Right cardiac atrium (tissue), 5 donors: Measurements from ENCODE around the gene CCL11. TPM values are rescaled to one million over a fixed set of nuclear protein-coding genes. Genes with fewer than 3 reads are reported as not detected.

Experiments
- ATAC-seq, 2 donors: fragments of 200-7000 bp; cut with Tn5 transposase; one replicate each; pipeline versions ENCODE4 v1.8.0 to v1.9.1; 2020; ENCODE audit warnings: moderate library complexity in 2 of 2, mild to moderate bottlenecking in 1 of 2
- DNase-seq, 3 donors: peaks; one replicate each; pipeline ENCODE4 v3.0.0-alpha.2; 2020
- H3K27ac ChIP-seq: one replicate; pipeline ENCODE4 v1.5.1; 2013; ENCODE audit warnings: mild to moderate bottlenecking, low read length, control low read depth, moderate library complexity
- H3K27me3 ChIP-seq: one replicate; pipeline ENCODE4 v1.6.1; 2013; ENCODE audit not compliant: control insufficient read depth, insufficient read depth
- H3K4me1 ChIP-seq: one replicate; pipeline ENCODE4 v1.6.1; 2013; ENCODE audit warnings: low read length; ENCODE audit not compliant: control insufficient read depth, insufficient read depth
- H3K4me3 ChIP-seq: one replicate; pipeline ENCODE4 v1.5.1; 2013; ENCODE audit warnings: low read length, control low read depth
- H3K9me3 ChIP-seq: one replicate; pipeline ENCODE4 v1.6.1; 2013; ENCODE audit warnings: low read length; ENCODE audit not compliant: control insufficient read depth
- WGBS: extraction: QIAGEN DNeasy Blood & Tissue Kit; methylation state at CpG from one replicate; pipeline ENCODE4 v1.1.7; 2013; 5-methylcytosine and 5-hydroxymethylcytosine counted together
- intact Hi-C, 4 donors: fragments of 100-400 bp; cut with DNase I; formaldehyde crosslinking; loops; one replicate each; pipeline versions ENCODE4 v1.11.0 to v1.14.0; 2022 to 2023
- polyA plus RNA-seq: library from polyadenylated mRNA; stranded (reverse); fragments of 200-250 nt; gene quantifications from one replicate; pipeline ENCODE4 v1.2.3, GENCODE V29; 2013
- total RNA-seq, 4 donors: library from RNA; stranded (reverse); fragmentation: NEBNext Ultra II Directional; extraction: Animal tissue kit (Norgen Biotek cat#: 25700); gene quantifications; one replicate each; pipeline ENCODE4 v1.2.1, GENCODE V29; 2021
- donor health status: healthy with polysubstance abuse.
- donor health status: DM: no; HTN: yes; CAD: no.
- donor health status: DM: no; HTN: no; CAD: no.
- donor health status: DM: no; HTN: yes; CAD: no; lungs with severe emphysema.
- donor health status: DM: yes; HTN: yes; CAD: no.

Gene CCL11
- total and polyA plus RNA-seq, 5 donors = 0.21 to 5.5 (median 0.79) TPM

DNA sequence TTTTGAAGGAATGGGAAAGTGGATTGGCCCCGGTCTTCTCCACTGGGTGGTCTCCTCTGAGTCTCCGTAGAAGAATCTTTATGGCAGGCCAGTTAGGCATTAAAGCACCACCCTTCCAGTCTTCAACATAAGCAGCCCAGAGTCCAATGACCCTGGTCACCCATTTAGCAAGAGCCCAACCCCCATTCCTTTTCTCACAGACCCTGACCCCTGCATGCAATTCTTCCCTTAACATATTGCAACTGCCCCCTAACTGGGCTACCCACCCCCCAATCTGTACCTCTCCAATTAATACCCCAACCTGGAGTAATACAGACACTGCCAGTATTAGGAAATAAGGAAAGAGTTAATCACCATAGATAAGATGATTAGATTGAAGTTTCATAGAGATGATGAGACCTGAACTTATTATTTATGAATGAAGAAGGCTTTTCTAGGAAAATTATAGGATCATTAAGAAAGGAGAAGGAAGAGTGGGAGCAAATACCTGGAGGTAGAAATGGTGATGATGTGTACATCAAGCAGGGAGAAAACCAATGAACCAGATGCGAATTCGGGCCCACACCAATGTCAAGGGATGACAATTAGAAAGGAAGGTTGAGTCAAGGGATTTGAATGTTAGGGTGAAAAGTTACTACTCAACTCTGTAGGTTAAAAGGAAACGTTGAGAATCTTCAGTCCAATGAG lies 28.1 kb upstream of the CCL11 start:
- Histone ChIP-seq H3K4me3 (no peak overlapping the region), H3K9me3 (no peaks in the 10 kb centered on the region), H3K27me3 (no peaks in the 10 kb centered on the region), H3K4me1 (peaks cover 21% of the 10 kb centered on the region), H3K27ac (no peak overlapping the region)
- no peak for ATAC-seq
- 83% methylated on average over 5 of the region's 5 CpGs for WGBS
- intact Hi-C loops = no loop called here
- no peak for DNase-seq

DNA sequence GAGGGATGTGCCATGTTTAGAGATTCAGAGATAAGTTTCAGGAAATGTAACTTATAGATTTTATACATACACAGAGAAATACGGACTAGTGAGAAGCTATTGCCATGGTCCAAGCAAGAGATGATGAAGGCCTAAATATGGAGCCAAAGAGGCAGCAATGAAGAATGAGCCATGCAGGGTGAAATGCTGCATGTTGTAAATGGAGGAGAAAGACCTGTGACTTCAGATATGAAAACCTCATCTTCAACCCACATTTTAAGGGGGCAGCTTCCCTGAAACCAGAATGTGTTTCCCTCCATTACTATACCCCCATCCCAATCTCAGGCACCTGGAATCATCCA lies 27.6 kb upstream of the CCL11 start:
- Histone ChIP-seq H3K4me3 (no peak overlapping the region), H3K27me3 (no peaks in the 10 kb centered on the region), H3K4me1 (peaks cover 21% of the 10 kb centered on the region), H3K9me3 (no peaks in the 10 kb centered on the region), H3K27ac (no peak overlapping the region)
- WGBS = 75% methylated on average over 1 of the region's 1 CpG
- intact Hi-C loops = no loop called here
- ATAC-seq (no peak), DNase-seq (no peak)

DNA sequence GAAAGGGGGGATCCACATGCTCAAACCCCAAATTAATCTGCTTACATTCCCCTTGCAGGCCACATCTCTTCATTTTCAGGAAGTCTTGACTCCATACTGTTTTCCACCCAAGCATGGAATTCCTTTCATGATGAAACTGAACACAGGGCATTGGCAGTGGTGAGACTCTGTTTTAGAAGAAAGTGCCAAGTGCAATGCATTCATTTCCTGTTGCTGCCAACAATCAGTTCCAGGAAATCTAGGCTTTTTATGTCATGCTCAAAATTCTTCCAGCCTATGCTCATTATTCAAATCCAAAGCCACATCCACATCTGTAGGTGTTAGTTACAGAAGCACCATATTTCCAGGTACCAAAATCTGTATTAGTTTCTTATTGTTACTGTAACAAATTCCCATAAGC lies 26.4 kb upstream of the CCL11 start:
- DNase-seq (no peak), ATAC-seq (no peak)
- intact Hi-C loops = no loop called here
- no peaks in the 10 kb centered on the region for H3K9me3 ChIP-seq
- H3K27me3 ChIP-seq = no peaks in the 10 kb centered on the region
- no peak overlapping the region for H3K27ac ChIP-seq
- peaks cover 11% of the 10 kb centered on the region for H3K4me1 ChIP-seq
- H3K4me3 ChIP-seq = no peak overlapping the region

DNA sequence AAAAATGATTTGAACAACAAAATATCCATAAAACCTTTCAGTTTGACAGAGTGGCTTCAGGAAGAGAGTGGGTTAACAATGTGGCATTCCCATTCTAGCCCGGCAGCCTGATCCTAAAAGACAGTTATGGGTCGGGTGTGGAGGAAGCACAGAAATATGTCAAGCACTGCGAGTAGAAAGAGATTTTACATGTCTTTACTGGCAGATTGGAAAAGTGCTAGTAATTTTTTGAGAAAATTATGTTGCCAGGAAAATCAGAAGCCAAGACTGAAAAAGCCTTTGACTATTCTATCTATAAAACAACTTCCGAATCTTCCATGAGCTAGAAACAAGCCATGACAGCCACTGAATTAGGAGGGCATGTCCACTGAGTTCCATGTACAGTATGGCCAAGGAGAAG lies 24.7 kb upstream of the CCL11 start:
- ATAC-seq = no peak
- intact Hi-C loops = no loop called here
- Histone ChIP-seq H3K27me3 (no peaks in the 10 kb centered on the region), H3K9me3 (no peaks in the 10 kb centered on the region), H3K4me1 (peaks cover 2% of the 10 kb centered on the region), H3K27ac (no peak overlapping the region), H3K4me3 (no peak overlapping the region)
- WGBS = 44% methylated on average over 4 of the region's 4 CpGs
- no peak for DNase-seq

DNA sequence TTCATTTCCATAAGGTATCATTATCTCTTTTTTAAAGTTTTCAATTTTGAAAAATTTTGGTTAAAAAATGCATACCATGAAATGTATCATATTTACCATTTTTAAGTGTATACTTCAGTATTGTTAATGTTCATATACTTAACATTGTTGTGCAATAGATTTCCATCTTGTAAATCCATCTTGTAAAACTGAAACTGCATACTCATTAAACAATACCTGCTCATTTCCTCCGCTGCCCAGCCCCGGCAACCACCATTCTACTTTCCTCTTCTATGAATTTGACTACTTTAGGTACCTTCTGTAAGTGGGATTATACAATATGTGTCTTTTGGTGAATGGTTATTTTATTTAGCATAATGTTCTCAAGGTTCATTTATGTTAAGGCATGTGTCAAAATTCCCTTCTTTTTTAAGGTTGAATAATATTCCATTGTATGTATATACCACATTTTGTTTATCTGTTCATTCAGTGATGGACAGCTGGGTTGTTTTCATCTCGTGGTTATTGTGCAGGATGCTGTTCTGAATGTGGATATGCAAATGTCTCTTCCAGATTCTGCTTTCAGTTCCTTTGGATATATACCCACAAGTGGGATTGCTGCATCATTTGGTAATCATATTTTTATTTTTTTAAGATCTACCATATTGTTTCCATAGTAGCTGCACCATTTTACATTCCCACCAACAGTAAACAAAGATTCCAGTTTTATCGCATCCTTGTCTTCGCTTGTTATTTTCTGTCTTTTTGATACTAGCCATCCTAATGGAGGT lies 23.8 kb upstream of the CCL11 start:
- 80% methylated on average over 5 of the region's 5 CpGs for WGBS
- ATAC-seq (no peak), DNase-seq (no peak)
- H3K4me3 ChIP-seq = no peak overlapping the region
- H3K9me3 ChIP-seq = no peaks in the 10 kb centered on the region
- no peaks in the 10 kb centered on the region for H3K27me3 ChIP-seq
- no peak overlapping the region for H3K27ac ChIP-seq
- intact Hi-C loops = no loop called here
- H3K4me1 ChIP-seq = no peaks in the 10 kb centered on the region

DNA sequence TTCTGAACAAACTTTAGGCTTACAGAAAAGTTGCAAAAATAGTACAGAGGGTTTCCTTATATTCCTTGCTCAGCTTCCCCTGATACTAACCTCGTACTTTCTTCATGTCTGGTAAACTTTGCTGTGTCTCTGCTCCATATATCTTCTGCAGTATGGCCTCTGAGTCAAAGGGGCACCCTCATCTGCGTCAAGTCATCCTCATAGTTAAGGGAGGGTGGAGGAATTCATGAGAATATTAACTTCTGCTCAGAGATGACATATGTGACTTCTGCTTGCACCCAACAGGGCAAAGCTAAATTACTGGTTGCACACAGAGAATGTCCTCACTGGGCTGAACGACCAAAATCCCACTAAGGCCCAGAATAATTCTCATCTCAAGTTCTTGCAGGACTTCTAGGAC lies 19.8 kb upstream of the CCL11 start:
- intact Hi-C loops = no loop called here
- DNase-seq (no peak), ATAC-seq (no peak)
- no peaks in the 10 kb centered on the region for H3K27me3 ChIP-seq
- WGBS = 40% methylated on average over 3 of the region's 3 CpGs
- H3K4me3 ChIP-seq = no peak overlapping the region
- H3K4me1 ChIP-seq = no peaks in the 10 kb centered on the region
- no peak overlapping the region for H3K27ac ChIP-seq
- no peaks in the 10 kb centered on the region for H3K9me3 ChIP-seq

DNA sequence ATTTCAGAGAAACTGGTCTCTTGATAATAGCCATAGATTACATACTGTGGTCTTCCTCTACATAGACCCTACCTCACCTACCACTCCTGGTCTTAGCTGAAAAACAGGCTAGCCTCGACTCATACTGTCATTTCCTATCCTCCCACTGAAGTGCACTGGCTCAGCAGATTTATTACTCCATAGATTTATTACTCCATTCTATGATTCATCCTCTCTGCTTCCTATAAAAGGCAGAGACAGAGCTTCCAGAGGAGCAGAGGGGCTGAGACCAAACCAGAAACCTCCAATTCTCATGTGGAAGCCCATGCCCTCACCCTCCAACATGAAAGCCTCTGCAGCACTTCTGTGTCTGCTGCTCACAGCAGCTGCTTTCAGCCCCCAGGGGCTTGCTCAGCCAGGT lies 15.6 kb upstream of the CCL11 start, which contains the start of gene CCL7:
Gene CCL7 (plus strand): TSS at position 253 of the 400 bp plus-strand sequence. CDS start 70 bp downstream, at position 323.
- 44% methylated on average over 1 of the region's 1 CpG for WGBS
- H3K27ac ChIP-seq = no peak within 1 kb of the TSS
- ATAC-seq = no peak

DNA sequence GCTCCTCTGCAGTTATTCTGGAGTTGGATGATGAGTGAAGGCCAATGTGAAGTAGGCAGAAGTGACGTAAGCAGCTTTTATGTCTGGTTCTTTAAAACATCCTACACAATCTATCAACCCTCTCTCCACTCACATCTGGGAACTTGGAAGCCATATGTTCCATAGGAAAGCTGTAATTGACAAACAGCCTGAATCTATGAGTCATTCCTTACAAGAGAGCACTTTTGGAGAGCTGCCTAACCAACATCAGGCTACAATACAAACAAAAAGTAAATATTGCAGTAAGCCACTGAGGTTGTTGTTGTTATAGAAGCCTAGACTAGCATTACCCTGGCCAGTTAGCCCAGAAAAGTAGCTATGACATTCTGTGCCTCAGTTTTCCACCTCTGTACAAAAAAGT lies 9.7 kb upstream of the CCL11 start:
- no peak overlapping the region for H3K27ac ChIP-seq
- no peak overlapping the region for H3K4me3 ChIP-seq
- intact Hi-C loops = no loop called here
- no peaks in the 10 kb centered on the region for H3K27me3 ChIP-seq
- ATAC-seq (no peak), DNase-seq (no peak)
- no peaks in the 10 kb centered on the region for H3K9me3 ChIP-seq
- no peaks in the 10 kb centered on the region for H3K4me1 ChIP-seq
- 2% methylated on average over 1 of the region's 1 CpG for WGBS

More for the DNA sequence above, 15.6 kb upstream of the CCL11 start, which contains the start of gene CCL7:
- no peak for DNase-seq
- intact Hi-C loops = no loop called here
- H3K27me3 ChIP-seq = no peaks in the 10 kb centered on the region
- H3K4me3 ChIP-seq = no peak within 1 kb of the TSS
- H3K9me3 ChIP-seq = no peaks in the 10 kb centered on the region
- H3K4me1 ChIP-seq = no peaks in the 10 kb centered on the region

DNA sequence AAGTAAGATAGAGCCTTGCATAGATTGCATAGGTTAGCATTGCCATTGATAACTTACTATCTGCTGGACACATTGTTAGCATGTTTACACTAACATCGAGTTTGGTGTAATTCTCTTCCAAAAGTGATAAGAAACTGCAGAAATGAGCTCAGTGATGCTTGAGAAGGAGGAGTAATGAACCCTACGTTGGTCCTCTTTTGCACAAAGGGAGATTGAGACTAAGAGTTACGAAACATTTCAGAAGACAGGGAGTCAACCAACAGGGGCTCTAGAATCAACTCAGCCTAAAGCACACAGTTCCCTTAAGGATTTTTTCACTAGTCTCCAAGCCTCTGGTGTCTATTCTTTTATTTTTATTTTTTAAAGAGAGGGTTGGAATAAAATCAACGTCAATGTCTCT lies 8.7 kb upstream of the CCL11 start:
- no peak for DNase-seq
- no peaks in the 10 kb centered on the region for H3K27me3 ChIP-seq
- no peak overlapping the region for H3K27ac ChIP-seq
- no peak overlapping the region for H3K4me3 ChIP-seq
- WGBS = 49% methylated on average over 4 of the region's 4 CpGs
- H3K4me1 ChIP-seq = no peaks in the 10 kb centered on the region
- peak in 1 of 2 donors; percentile 31 for ATAC-seq
- H3K9me3 ChIP-seq = no peaks in the 10 kb centered on the region
- intact Hi-C loops = no loop called here

DNA sequence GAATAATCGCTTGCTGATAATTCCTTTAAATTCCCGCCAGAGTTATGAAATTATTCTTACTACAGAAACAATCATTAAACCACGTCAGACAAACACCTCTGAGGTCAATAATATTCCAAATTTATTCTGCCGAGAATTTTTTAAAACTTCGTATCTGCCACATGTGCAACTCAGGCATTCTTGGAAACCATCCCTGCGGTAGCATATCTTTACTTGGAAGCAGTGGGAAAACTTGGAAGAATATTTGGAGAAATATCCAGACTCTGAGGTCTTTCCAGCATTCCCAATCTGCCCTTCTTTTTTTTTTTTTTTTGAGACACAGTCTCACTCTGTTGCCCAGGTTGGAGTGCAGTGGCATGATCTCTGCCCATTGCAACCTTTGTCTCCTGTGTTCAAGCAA lies 2.0 kb upstream of the CCL11 start:
- no peak for ATAC-seq
- 55% methylated on average over 6 of the region's 6 CpGs for WGBS
- no peak overlapping the region for H3K27ac ChIP-seq

DNA sequence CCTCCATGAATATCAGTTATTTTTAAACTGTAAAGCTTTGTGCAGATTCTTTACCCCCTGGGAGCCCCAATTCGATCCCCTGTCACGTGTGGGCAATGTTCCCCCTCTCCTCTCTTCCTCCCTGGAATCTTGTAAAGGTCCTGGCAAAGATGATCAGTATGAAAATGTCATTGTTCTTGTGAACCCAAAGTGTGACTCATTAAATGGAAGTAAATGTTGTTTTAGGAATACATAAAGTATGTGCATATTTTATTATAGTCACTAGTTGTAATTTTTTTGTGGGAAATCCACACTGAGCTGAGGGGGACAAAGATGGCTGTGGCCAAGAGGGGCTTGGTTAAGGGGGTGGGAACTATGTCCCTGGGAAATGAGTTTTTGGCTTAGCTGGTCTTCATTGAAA lies 2.3 kb downstream of the CCL11 start:
- 33% methylated on average over 2 of the region's 2 CpGs for WGBS
- Histone ChIP-seq H3K27ac (no peak overlapping the region), H3K4me3 (no peak overlapping the region), H3K27me3 (no peaks in the 10 kb centered on the region), H3K9me3 (no peaks in the 10 kb centered on the region), H3K4me1 (no peaks in the 10 kb centered on the region)
- intact Hi-C loops = no loop called here
- DNase-seq (no peak), ATAC-seq (no peak)

More for the DNA sequence above, 2.0 kb upstream of the CCL11 start:
- no peaks in the 10 kb centered on the region for H3K9me3 ChIP-seq
- intact Hi-C loops = no loop called here
- H3K4me1 ChIP-seq = no peaks in the 10 kb centered on the region
- H3K27me3 ChIP-seq = no peaks in the 10 kb centered on the region
- no peak for DNase-seq
- no peak overlapping the region for H3K4me3 ChIP-seq
